KMS-11 (cell line): ENCODE measurements around the gene TMEM19.
"Not testable (repeated sequence)": the region's sequence is repeated elsewhere in the genome, so short reads cannot be mapped to it uniquely, and the experiment has no call there.

ENCODE experiments used
- H2AFZ ChIP-seq: fragments of 200-600 bp; sonication (generic); 2 replicates; pipeline ENCODE4 v1.6.1; 2016; ENCODE audit warnings: antibody characterized with exemption, mixed run types, low read depth
- H3K27ac ChIP-seq: fragments of 200-600 bp; sonication (generic); 2 replicates; pipeline ENCODE4 v1.6.1; 2016; ENCODE audit warnings: mild to moderate bottlenecking, mixed run types
- H3K27me3 ChIP-seq: fragments of 200-600 bp; sonication (generic); 2 replicates; pipeline ENCODE4 v1.6.1; 2017; ENCODE audit warnings: mild to moderate bottlenecking, low read depth, mixed run types, moderate library complexity; ENCODE audit not compliant: insufficient read depth
- H3K36me3 ChIP-seq: fragments of 200-600 bp; sonication (generic); 2 replicates; pipeline ENCODE4 v1.6.1; 2017; ENCODE audit warnings: mild to moderate bottlenecking, mixed run types; ENCODE audit not compliant: insufficient read depth
- H3K4me1 ChIP-seq: fragments of 200-600 bp; sonication (generic); 2 replicates; pipeline ENCODE4 v1.6.1; 2016; ENCODE audit warnings: mild to moderate bottlenecking, low read depth, mixed run types; ENCODE audit not compliant: poor library complexity, severe bottlenecking
- H3K4me2 ChIP-seq: fragments of 200-600 bp; sonication (generic); 2 replicates; pipeline ENCODE4 v1.7.0; 2016; ENCODE audit warnings: mild to moderate bottlenecking, mixed run types
- H3K4me3 ChIP-seq: fragments of 200-600 bp; sonication (generic); IDR thresholded peaks from 2 replicates; pipeline ENCODE4 v1.6.1; 2017; ENCODE audit warnings: low read depth, low read length, mixed read lengths; ENCODE audit not compliant: insufficient read depth
- H3K79me2 ChIP-seq: fragments of 200-600 bp; sonication (generic); 2 replicates; pipeline ENCODE4 v1.6.1; 2016; ENCODE audit warnings: low read depth, mixed run types; ENCODE audit not compliant: insufficient read depth
- H3K9ac ChIP-seq: fragments of 200-600 bp; sonication (generic); 2 replicates; pipeline ENCODE4 v1.6.1; 2016; ENCODE audit warnings: mild to moderate bottlenecking, mixed run types
- H4K20me1 ChIP-seq: fragments of 200-600 bp; sonication (generic); 2 replicates; pipeline ENCODE4 v1.6.1; 2016; ENCODE audit warnings: mild to moderate bottlenecking, mixed run types; ENCODE audit not compliant: insufficient read depth
- TF ChIP-seq, protein P1 (sequence below): fragments of 200-600 bp; sonication (generic); conservative IDR thresholded peaks from 2 replicates; pipeline ENCODE4 v1.6.1; 2017; ENCODE audit warnings: low read depth, mild to moderate bottlenecking, antibody characterized with exemption, low read length, moderate library complexity, mixed read lengths

TMEM19 gene

DNA sequence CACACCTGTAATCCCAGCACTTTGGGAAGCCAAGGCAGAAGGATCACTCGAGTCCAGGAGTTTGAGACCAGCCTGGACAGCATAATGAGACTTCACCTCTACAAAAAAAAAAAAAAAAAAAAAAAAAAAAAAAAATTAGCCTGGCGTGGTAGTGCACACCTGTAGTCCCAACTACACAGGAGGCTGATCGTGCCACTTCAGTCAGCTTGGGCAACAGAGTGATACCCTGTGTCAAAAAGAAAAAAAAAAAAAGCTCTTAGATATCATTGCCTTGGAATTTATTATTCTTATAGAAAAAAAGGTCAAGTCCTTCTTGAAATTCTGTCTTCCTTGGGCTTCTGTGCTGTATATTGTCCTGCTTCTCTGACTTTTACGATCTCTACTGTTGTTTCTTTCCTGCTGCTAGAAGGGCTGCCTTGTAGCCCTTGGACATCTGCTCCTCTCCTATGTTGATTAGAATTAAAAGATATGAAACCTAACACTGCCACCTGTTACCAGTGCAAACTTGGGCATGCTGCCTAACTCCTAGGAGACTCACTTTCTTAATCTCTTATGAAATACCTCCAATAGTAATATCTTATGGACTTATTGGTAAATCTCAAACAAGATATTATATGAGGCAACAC is 5.7 kb downstream of the TMEM19 start:
- Histone ChIP-seq H3K4me1 (peaks cover 54% of the 10 kb centered on the region), H4K20me1 (no peaks in the 10 kb centered on the region), H3K9ac (no peak overlapping the region), H3K36me3 (no peaks in the 10 kb centered on the region), H3K27me3 (no peaks in the 10 kb centered on the region), H2AFZ (no peak overlapping the region), H3K79me2 (no peaks in the 10 kb centered on the region; the same call in 1 of the 2 replicates), H3K27ac (peak overlapping the region; percentile 12; the same call in 1 of the 2 replicates), H3K4me2 (peak overlapping the region; percentile 4; the same call in 1 of the 2 replicates), H3K4me3 (no peak overlapping the region)
- TF ChIP-seq, protein P1, sequence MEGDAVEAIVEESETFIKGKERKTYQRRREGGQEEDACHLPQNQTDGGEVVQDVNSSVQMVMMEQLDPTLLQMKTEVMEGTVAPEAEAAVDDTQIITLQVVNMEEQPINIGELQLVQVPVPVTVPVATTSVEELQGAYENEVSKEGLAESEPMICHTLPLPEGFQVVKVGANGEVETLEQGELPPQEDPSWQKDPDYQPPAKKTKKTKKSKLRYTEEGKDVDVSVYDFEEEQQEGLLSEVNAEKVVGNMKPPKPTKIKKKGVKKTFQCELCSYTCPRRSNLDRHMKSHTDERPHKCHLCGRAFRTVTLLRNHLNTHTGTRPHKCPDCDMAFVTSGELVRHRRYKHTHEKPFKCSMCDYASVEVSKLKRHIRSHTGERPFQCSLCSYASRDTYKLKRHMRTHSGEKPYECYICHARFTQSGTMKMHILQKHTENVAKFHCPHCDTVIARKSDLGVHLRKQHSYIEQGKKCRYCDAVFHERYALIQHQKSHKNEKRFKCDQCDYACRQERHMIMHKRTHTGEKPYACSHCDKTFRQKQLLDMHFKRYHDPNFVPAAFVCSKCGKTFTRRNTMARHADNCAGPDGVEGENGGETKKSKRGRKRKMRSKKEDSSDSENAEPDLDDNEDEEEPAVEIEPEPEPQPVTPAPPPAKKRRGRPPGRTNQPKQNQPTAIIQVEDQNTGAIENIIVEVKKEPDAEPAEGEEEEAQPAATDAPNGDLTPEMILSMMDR, result no peak

DNA sequence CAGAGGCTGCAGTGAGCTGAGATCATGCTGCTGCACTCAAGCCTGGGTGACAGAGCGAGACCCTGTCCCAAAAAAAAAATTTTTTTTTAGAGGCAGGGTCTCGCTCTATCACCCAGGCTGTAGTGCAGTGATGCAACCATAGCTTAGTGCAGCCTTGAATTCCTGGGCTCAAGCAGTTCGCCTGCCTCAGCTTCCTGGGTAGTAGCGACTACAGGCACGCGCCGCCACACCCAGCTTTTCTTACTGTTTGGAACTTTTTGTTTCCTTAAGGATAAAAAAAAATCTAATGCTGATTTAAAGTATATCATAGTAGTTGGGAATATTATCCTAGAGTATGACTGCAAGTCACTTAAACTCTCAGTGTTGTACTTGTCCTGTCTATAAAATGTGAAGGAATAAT is 7.2 kb downstream of the TMEM19 start:
- TF ChIP-seq, protein P1, result no peak
- Histone ChIP-seq H4K20me1 (no peaks in the 10 kb centered on the region), H3K4me2 (no peak overlapping the region), H3K79me2 (no peaks in the 10 kb centered on the region), H3K4me3 (no peak overlapping the region), H2AFZ (no peak overlapping the region), H3K27me3 (no peaks in the 10 kb centered on the region), H3K4me1 (peaks cover 41% of the 10 kb centered on the region), H3K9ac (no peak overlapping the region), H3K27ac (no peak overlapping the region), H3K36me3 (no peaks in the 10 kb centered on the region)

DNA sequence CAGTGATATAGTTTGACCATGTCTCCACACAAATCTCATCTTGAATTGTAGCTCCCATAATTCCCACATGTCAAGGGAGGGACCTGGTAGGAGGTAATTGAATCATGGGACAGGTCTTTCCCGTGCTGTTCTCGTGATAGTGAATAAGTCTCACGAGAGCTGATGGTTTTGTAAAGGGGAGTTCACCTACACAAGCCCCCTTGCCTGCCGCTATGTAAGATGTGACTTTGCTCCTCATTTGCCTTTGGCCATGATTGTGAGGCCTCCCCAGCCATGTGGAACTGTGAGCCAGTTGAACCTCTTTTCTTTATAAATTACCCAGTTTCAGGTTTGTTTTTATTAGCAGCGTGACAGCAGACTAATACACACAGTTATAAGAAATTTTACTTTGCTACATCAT is 7.8 kb downstream of the TMEM19 start:
- not testable (repeated sequence) for H3K79me2 ChIP-seq, H3K9ac ChIP-seq, H3K4me2 ChIP-seq, H3K36me3 ChIP-seq, H3K27me3 ChIP-seq, H4K20me1 ChIP-seq, H2AFZ ChIP-seq, H3K4me3 ChIP-seq
- Histone ChIP-seq H3K4me1 (peaks cover 41% of the 10 kb centered on the region), H3K27ac (peak overlapping the region; percentile 4; the same call in 1 of the 2 replicates)

DNA sequence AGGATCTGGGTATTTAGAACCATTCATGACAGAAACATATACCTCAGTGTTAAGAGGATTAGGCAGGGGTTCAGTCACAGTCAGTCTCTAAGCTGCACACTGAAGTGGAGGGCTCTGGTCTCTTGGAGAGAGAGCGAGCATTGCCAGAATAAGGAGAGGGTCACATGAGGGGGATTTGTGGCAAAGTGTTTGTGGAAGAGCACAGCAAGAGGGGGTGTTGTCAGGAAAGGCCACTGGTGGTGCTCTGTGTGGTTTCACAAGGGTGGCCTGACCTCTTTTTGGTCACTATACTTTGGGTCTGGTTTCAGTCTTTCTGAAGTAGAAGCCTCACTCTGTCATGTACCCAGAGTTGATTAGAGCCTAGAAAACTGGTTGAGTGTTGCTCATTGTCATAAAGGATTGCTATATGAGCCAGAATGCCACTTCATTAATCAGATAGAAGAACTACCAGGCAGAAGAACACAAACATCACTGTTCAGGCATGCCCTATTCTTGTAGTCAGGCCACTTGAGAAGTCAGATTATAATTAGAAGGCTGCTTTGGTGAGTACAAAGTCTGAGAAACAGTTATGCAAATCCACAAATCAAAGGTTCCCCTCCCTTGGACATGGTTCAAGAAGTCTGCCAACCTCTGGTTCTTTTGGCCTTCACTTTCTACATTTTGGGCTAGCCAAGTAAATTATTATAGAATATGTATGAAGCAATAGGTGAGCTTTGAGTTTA is 8.4 kb downstream of the TMEM19 start:
- Histone ChIP-seq H3K27me3 (no peaks in the 10 kb centered on the region), H3K4me2 (peak overlapping the region; percentile 32; the same call in 1 of the 2 replicates), H3K4me1 (peaks cover 41% of the 10 kb centered on the region), H3K36me3 (no peaks in the 10 kb centered on the region), H3K9ac (no peak overlapping the region), H2AFZ (no peak overlapping the region), H4K20me1 (no peaks in the 10 kb centered on the region), H3K79me2 (no peaks in the 10 kb centered on the region), H3K4me3 (no peak overlapping the region), H3K27ac (peak overlapping the region; percentile 4; the same call in 1 of the 2 replicates)
- TF ChIP-seq, protein P1, result no peak

DNA sequence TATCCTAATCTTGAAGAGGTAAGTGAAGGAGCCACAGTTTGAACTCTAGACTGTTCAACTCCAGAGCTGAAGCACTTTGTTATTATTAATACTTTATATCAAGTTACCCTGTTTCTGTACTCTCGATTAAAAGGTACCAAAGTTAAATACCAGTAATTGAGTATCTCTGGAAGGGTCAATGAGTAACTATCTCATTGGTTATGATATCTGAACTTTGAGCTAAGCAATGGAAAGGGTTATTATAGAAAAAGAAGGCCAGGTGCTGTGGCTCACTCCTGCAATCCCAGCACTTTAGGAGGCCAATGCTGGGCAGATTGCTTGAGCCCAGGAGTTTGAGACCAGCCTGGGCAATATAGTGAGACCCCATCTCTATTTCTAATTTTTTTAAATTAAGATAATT is 9.9 kb downstream of the TMEM19 start:
- Histone ChIP-seq H4K20me1 (no peaks in the 10 kb centered on the region), H3K4me2 (no peak overlapping the region), H3K27ac (no peak overlapping the region), H3K79me2 (no peaks in the 10 kb centered on the region), H3K36me3 (no peaks in the 10 kb centered on the region), H3K27me3 (no peaks in the 10 kb centered on the region), H3K4me3 (no peak overlapping the region), H3K9ac (no peak overlapping the region), H2AFZ (no peak overlapping the region), H3K4me1 (peaks cover 41% of the 10 kb centered on the region)
- TF ChIP-seq, protein P1, result no peak

DNA sequence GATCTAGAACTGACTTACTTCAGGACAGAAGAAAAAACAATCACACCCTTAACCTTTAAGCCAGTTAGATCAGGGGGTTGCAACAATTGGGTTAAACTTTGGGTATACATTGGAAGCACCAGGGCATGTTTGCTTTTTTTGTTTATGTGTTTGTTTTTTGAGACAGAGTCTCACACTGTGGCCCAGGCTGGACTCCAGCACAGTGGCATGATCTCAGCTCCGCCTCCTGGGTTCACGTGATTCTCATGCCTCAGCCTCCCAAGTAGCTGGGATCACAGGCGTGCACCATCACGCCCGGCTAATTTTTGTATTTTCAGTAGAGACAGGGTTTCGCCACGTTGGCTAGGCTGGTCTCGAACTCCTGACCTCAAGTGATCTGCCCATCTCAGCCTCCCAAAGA is 16.3 kb downstream of the TMEM19 start:
- not testable (repeated sequence) for H4K20me1 ChIP-seq, H3K9ac ChIP-seq, H2AFZ ChIP-seq, H3K36me3 ChIP-seq, H3K4me2 ChIP-seq, H3K27me3 ChIP-seq, H3K27ac ChIP-seq, H3K79me2 ChIP-seq, H3K4me3 ChIP-seq, H3K4me1 ChIP-seq
